Upper lobe of right lung (tissue), 1 donor: ENCODE data around the gene LMAN2. TPM values are rescaled to one million over a fixed set of nuclear protein-coding genes. Genes with fewer than 3 reads are reported as not detected.
"Not testable (repeated sequence)": the region's sequence is repeated elsewhere in the genome, so short reads cannot be mapped to it uniquely, and the experiment has no call there.

ENCODE experiments used
- ATAC-seq: fragments of 200-7000 bp; cut with Tn5 transposase; one replicate; pipeline ENCODE4 v1.9.1; 2020; ENCODE audit warnings: mild to moderate bottlenecking, moderate library complexity
- DNase-seq: peaks from one replicate; pipeline ENCODE4 v3.0.0-alpha.2; 2020
- H3K27ac ChIP-seq: fragments of 200-600 bp; one replicate; pipeline ENCODE4 v1.8.0; 2022
- H3K27me3 ChIP-seq: fragments of 200-600 bp; one replicate; pipeline ENCODE4 v1.8.0; 2022; ENCODE audit warnings: mild to moderate bottlenecking
- H3K36me3 ChIP-seq: fragments of 200-600 bp; one replicate; pipeline ENCODE4 v1.8.0; 2022
- H3K4me1 ChIP-seq: fragments of 200-600 bp; one replicate; pipeline ENCODE4 v1.8.0; 2022
- H3K4me3 ChIP-seq: fragments of 200-600 bp; one replicate; pipeline ENCODE4 v1.8.0; 2022; ENCODE audit warnings: mild to moderate bottlenecking
- H3K9me3 ChIP-seq: fragments of 200-600 bp; one replicate; pipeline ENCODE4 v1.8.0; 2022
- CTCF ChIP-seq: fragments of 200-600 bp; IDR thresholded peaks from one replicate; pipeline ENCODE4 v1.8.0; 2022; ENCODE audit warnings: antibody characterized with exemption
- intact Hi-C: fragments of 100-400 bp; cut with DNase I; formaldehyde crosslinking; loops from one replicate; pipeline ENCODE4 v1.11.0; 2022
- total RNA-seq: library from RNA; stranded (reverse); fragmentation: NEBNext Ultra II Directional; extraction: Animal tissue kit (Norgen Biotek cat#: 25700); gene quantifications from one replicate; pipeline ENCODE4 v1.2.1, GENCODE V29; 2021
- donor health status: DM: no; HTN: yes; CAD: no; lungs with severe emphysema.

The LMAN2 gene
- total RNA-seq, 1 donor from 2014 or later: 117 TPM

- Histone ChIP-seq H3K27me3 (no peaks in the 10 kb centered on the region), H3K9me3 (no peaks in the 10 kb centered on the region), H3K36me3 (no peaks in the 10 kb centered on the region), H3K4me1 (peaks cover 32% of the 10 kb centered on the region), H3K27ac (no peak overlapping the region), H3K4me3 (no peak overlapping the region)
- ATAC-seq: no peak
- intact Hi-C loops: no loop called here
- no peak for DNase-seq
- no peak for TF ChIP-seq CTCF
These were observed 12.9 kb upstream of the LMAN2 start for GRCh38 chr5:177364159-177364962.

GRCh38 chr5:177363565-177363964 is 12.1 kb upstream of the LMAN2 start:
- ATAC-seq (no peak), DNase-seq (no peak)
- no peak for TF ChIP-seq CTCF
- H3K36me3 ChIP-seq: no peaks in the 10 kb centered on the region
- no peak overlapping the region for H3K27ac ChIP-seq
- H3K4me3 ChIP-seq: peak overlapping the region; percentile 51
- H3K27me3 ChIP-seq: no peaks in the 10 kb centered on the region
- intact Hi-C loops: no loop called here
- no peaks in the 10 kb centered on the region for H3K9me3 ChIP-seq
- H3K4me1 ChIP-seq: peaks cover 33% of the 10 kb centered on the region

DNA sequence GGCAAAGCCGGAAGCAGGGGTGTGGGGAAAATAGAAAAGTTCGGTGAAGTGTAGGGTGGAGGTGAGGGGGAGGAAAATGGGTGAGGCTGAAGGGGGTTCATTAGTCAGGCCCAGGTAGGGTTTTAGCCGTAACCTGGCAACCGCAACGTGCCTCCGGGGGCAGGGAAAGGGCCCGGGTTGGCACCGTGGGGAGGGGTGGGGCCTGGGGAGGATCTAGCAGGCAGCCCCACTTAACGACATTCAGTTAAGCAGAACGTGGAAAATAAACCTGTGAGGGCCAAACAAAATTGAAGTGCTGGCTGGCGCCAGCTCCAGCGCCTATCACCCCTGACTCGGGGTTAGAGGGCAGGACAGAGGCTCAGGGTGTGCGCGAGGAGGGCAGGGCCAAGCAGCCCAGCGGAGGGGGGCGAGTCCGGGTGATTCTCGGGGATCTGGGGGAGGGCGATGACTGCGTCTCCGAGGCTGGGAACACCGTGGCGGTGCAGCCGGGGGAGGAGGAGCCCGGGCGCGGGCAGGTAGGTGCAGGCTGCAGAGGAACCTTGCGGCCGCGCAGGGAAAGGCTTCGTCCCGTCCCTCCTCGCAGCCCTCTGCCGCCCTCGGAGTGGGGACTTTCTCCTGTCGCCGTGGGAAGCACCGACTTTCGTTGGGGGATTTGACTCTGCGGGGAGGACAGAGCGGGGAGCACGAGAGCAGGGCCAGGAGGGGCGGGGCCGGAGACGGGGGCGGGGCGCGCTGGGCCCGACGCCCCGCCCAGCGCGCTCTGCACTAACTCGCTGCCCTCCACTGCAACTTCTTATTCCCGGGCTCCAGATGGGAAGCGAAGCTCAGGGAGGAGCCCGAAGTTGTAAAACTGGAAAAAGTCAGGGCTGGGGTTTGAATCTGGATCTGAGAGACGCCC is 11.4 kb upstream of the LMAN2 start:
- Histone ChIP-seq H3K9me3 (no peaks in the 10 kb centered on the region), H3K36me3 (no peaks in the 10 kb centered on the region), H3K4me3 (peak overlapping the region; percentile 51), H3K4me1 (peaks cover 39% of the 10 kb centered on the region), H3K27ac (peak overlapping the region; percentile 42), H3K27me3 (no peaks in the 10 kb centered on the region)
- ATAC-seq (peak; percentile 73), DNase-seq (peak; percentile 86)
- no peak for TF ChIP-seq CTCF
- intact Hi-C loops: no loop called here

- H3K36me3 ChIP-seq: no peaks in the 10 kb centered on the region
- H3K9me3 ChIP-seq: no peaks in the 10 kb centered on the region
- DNase-seq (no peak), ATAC-seq (no peak)
- peak overlapping the region; percentile 17 for H3K27ac ChIP-seq
- no peak overlapping the region for H3K4me3 ChIP-seq
- TF ChIP-seq CTCF: no peak
- H3K4me1 ChIP-seq: peaks cover 35% of the 10 kb centered on the region
- H3K27me3 ChIP-seq: no peaks in the 10 kb centered on the region
- intact Hi-C loops: no loop called here
These were observed 10.8 kb upstream of the LMAN2 start for GRCh38 chr5:177362292-177362609.

- intact Hi-C loops: no loop called here
- H3K4me1 ChIP-seq: peaks cover 35% of the 10 kb centered on the region
- no peaks in the 10 kb centered on the region for H3K27me3 ChIP-seq
- DNase-seq (no peak), ATAC-seq (peak; percentile 29)
- no peaks in the 10 kb centered on the region for H3K9me3 ChIP-seq
- no peaks in the 10 kb centered on the region for H3K36me3 ChIP-seq
- no peak for TF ChIP-seq CTCF
- no peak overlapping the region for H3K4me3 ChIP-seq
- H3K27ac ChIP-seq: peak overlapping the region; percentile 17
These were observed 10.2 kb upstream of the LMAN2 start for GRCh38 chr5:177361418-177362291.

DNA sequence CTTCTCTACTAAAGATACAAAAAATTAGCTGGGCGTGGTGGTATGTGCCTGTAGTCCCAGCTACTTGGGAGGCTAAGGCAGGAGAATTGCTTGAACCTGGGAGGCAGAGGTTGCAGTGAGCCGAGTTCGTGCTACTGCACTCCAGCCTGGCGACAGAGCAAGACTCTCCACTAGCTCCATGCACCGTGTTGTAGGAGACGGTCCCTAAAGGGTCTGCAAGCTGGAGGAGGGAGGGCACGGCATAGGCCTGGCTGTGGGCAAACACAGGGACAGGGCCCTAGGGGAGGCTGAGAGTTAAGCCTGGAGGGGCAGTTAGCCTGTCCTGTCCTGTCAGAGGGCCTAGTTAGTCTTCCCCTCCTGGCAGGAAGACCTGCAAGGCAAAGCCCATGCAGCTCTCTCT is 9.3 kb upstream of the LMAN2 start:
- H3K27me3 ChIP-seq, DNase-seq, H3K4me3 ChIP-seq, ATAC-seq, H3K9me3 ChIP-seq, H3K36me3 ChIP-seq, H3K27ac ChIP-seq, intact Hi-C loops: not testable (repeated sequence)
- peaks cover 30% of the 10 kb centered on the region for H3K4me1 ChIP-seq
